GM13977 (cell line): ENCODE measurements around the gene OSMR.

Experiments used
- DNase-seq: peaks from one replicate; pipeline ENCODE4 v3.0.0; 2012; ENCODE audit warnings: low spot score
- CTCF ChIP-seq: IDR thresholded peaks from 2 replicates; pipeline ENCODE4 v1.5.1; 2012; ENCODE audit warnings: mild to moderate bottlenecking, control low read depth; ENCODE audit not compliant: insufficient read depth; ENCODE audit errors: extremely low read depth, missing control alignments
- in situ Hi-C: fragments of 300-500 bp; cut with MboI; formaldehyde crosslinking; loops from one replicate; pipeline ENCODE4 v1.12.0; 2022; ENCODE audit warnings: low sequenced_read_pairs, low pct_unique_long_range_greater_than_20kb, mixed read lengths, inconsistent platforms; ENCODE audit not compliant: unreplicated experiment

OSMR gene

GRCh38 chr5:38968665-38969064 is 122.9 kb downstream of the OSMR start:
- DNase-seq: no peak
- TF ChIP-seq CTCF: no peak
- in situ Hi-C loops: no loop called here

GRCh38 chr5:38978036-38978435 is 132.2 kb downstream of the OSMR start:
- no peak for TF ChIP-seq CTCF
- DNase-seq: no peak
- in situ Hi-C loops: no loop called here

- DNase-seq: no peak
- in situ Hi-C loops: no loop called here
- no peak for TF ChIP-seq CTCF
These were observed 133.7 kb downstream of the OSMR start for GRCh38 chr5:38979535-38979934.
